ENCODE data around the gene PALLD.
"Not testable (repeated sequence)": the region's sequence is repeated elsewhere in the genome, so short reads cannot be mapped to it uniquely, and the experiment has no call there.

Gene PALLD

GRCh38 chr4:168806247-168806646, 309.4 kb downstream of the PALLD start:
- DNase-seq = not testable (repeated sequence)

GRCh38 chr4:168811207-168811606, 314.4 kb downstream of the PALLD start:
- no peak for DNase-seq

GRCh38 chr4:168811786-168812651, 315.2 kb downstream of the PALLD start:
- DNase-seq = no peak

DNA sequence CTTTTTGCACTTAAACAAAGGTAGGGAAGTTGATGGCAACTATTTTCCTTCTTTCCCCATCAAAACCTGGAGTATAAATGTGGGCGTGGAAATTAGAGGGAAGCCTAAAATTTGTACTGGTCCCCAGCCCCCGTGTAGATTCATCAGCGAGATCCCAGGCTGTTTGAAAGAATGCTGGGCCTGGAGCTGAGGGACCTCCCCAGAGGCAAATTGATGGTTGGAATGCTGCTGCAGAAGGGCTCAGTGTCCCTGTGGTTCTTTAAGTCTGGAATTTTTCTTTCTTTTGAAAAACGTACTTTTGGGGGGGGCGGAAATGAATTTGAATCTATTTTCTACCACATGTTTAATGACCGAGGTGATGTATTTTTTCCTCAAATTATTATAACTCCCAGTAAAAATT, 316.0 kb downstream of the PALLD start:
- DNase-seq = no peak

- DNase-seq = no peak
Measured at GRCh38 chr4:168813890-168814289, 317.0 kb downstream of the PALLD start.

DNA sequence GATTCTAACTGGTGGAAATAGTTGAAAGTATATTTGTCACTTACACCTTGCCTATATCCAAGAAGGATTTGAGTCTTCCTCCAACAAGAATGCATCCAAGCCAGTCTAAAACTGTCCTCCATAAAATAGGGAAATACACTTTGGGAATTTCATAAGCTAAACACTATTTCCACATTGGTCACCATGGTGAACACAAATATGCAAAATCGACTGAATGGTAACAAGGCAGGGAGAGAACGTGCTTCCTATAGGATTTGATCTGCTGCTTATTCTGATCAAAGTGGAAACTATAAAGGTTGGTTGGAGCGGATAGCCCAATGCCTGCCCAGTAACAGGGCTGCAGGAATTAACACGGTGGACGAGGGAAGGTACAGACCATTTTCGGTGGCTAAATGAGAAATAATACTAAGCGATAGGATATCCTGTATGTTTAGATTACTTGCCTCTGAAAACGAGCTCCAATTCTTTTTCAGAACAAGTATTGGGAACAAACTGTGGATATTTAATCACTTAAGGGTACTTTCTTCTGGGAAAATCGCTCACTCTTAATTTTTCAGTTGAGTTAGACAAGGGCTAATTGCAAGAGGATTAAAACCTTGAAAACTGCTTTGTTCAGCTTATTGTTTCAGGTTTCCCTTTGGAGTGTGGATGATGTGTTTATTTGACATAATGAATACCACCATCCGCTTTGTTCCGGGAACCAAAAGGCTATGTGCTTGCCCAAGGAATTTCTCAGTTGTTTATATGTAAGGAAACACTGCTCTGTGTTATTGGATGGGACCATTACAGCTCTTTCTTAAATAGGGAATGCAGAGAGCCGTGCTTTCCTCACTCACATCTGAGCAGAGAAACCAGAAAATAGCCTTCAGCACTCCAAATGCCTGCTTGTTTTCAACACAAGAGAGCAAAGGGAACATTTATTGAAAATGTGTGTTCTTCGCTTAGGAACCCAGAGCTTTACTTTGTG, 318.8 kb downstream of the PALLD start:
- no peak for DNase-seq

DNA sequence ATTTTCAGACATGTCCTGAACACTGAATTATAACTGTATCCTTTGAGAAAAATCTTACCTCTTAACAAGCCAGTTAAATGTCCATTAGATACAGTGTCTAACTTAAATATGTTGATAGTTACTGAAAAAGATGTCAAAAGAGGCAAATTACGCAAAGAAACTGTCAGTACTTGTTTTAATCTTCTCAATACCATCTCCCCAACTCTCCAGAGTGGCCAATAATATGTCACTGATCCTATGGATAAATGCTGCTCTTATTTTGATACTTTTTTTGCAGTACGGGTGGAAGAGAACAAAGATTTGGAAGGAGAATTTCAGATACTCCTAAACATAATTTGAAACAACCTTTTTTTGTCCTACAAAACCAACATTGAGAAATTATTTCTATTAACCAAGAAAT, 320.5 kb downstream of the PALLD start:
- DNase-seq = no peak

DNA sequence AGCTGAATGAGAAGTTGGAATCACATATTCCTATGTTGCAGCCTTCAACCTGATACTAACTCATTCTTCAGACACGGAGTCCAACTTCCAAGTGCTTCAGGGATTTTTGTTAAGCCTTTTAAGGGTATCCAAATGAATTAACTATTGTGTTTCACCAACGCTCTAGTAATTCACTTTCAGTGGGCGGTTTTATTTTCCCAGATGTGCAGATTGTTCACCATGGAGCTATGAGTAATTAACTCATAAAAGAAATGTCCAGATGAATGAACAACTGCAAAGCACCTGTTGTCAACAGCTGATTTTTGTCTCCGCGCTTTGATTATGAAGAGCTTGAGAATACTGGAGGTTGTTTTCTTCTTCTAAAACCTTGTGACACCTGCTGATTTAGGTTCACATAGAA, 325.6 kb downstream of the PALLD start:
- DNase-seq = no peak

DNA sequence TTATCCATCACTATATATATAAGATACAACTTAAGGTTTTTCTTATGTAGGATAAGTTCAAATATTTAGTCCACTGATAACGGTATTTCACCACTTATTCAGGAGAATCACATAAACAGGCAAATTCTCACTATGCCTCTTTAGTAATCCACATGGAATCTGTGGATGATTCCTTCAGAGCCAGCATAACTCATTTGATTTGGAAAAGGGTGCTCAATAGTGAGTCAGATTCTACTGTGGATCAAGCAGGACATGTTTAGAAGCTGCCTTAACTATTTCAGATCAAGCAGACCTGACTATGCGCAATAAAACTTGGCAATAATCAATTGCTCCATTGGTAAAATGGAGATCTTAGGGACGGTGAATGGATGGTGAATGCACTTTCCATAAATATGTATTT, 329.1 kb downstream of the PALLD start:
- DNase-seq = no peak

GRCh38 chr4:168826620-168827019, 329.8 kb downstream of the PALLD start:
- DNase-seq = no peak

GRCh38 chr4:168830777-168831512, 334.1 kb downstream of the PALLD start:
- no peak for DNase-seq

DNA sequence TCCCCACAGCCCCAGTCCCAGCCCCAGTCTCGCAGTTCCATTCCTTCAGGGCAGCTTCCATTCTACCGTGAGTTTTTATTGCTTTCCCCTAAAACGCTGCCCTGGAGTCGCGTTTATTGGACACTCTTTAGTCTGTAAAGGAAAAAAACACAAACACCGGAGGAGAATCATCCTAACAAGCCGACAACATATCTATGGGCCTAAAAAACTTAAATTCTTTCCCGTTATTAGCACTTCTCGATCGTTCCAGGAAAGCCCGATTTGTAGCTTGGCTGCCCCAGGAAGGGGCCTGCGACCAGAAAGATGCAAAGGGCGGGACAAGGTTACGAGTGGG, 334.7 kb downstream of the PALLD start:
- DNase-seq = no peak

DNA sequence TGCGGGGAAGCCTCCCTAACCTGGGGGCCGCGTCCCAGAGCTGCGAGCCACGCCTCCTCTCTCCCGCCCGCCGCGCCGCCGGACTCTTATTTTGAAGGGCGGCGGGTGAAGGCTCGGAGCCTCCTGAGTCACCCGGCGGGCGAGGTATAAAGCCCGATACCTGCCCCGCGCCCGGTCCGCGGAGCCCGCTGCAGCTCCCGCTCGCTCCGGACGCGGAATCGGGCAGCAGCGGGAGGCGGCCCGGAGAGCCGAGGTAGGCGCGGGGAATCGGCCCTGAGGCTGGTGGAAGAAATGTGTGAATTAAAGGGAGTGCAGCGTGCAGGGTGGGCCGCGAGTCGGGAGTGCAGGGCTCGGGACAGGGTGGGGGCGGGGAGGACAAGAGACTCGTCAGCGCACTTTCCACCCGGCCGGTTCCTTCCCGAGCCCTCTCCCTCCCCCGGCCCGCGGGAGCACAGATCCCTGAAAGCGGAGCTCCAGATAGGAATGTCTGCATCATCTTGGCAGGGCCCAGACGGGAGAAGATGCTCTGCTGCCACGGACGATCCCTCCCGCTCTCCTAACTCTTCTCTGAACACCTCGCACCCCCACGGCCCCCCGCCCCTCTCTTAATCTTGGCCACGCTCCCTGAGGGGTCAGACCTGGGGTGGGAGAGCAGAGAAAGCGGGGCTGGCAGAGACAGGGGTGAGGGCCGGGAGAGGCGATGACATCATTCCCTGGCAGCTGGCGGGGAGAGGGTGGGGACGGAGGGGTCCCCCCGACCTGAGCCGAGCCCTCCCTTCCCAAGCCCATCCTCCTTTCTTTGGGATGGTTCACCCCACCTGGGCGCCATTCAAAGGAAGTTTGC, 335.3 kb downstream of the PALLD start:
- peak; percentile 74 for DNase-seq

- no peak for DNase-seq
Measured at GRCh38 chr4:168832763-168833575, 336.1 kb downstream of the PALLD start.

GRCh38 chr4:168833881-168834280, 337.0 kb downstream of the PALLD start:
- DNase-seq = no peak

DNA sequence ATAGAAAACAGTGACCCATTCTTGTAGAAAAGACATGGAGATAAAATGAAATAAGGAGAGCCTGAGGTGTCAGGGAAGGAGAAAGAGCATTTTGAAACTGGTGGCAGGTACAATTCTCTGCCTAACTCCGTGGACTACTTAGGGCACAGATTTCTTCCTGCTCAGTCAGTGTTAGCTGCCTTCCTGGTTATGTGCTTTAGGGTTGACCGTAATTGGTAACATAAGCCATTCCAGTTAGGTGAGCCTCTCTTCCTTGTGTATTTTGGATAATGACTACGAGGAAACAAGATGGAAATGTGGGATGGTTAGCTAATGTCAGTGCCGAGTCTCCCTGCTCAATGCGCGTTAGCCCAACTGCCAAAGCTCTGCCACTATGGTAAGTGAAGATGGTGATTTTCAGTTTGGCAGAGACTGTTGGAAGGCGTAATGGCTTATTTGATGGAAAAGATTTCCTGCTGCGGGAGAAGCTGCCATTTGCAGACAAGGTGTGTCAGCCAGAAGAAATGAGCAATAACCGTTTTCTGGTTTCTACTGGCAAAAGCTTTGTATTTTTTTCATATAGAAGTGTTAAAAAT, 339.1 kb downstream of the PALLD start:
- DNase-seq = no peak

DNA sequence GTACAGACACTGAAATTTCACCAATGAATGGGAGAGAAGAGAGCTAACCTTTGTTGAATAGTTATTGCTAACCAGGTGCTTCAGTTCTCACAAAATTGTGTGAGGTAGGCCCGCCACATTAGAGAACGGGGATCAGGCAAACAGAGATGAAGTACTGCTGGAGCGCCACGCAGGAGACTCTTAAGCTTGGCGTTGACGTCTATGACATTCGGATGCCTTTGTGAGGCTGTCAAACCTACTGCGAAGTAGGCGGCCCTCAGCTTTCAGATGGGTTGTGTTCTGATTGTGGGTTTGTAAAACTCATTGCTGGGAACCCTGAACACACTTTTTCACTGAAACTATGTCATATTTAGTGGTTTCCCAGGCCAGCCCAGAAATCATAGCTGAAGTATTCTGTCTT, 339.6 kb downstream of the PALLD start:
- DNase-seq = peak; percentile 39

- DNase-seq = no peak
Measured at GRCh38 chr4:168837922-168838321, 341.1 kb downstream of the PALLD start.

DNA sequence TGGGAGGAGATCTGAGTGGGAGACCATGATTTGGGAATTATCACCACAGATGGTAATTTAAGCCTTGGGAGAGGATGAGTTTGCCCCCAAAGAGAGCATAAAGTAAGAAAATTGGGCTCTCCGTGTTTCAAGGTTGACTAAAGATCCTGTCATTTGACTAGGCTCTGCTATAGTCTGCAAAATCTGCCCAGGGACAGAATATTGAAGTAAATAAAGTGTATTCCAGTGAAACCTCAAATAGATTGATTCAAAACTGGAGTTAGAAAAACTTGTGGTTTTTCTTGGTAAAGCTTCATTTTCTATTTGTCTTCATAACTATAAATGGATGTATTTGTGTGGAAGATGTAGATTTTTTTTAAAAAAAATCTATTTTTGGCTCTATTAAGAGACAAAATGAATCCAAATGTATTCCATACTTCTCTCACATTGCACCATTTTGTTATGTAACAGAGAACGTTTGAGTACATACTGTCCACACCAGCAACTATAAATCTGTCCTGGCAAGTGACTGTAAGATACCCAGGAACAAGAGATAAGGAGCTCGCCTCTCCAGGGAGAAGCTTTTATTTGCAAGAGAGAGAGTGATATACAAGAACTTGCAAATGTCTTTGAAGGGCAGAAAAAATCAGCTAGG, 343.0 kb downstream of the PALLD start:
- peak; percentile 39 for DNase-seq

DNA sequence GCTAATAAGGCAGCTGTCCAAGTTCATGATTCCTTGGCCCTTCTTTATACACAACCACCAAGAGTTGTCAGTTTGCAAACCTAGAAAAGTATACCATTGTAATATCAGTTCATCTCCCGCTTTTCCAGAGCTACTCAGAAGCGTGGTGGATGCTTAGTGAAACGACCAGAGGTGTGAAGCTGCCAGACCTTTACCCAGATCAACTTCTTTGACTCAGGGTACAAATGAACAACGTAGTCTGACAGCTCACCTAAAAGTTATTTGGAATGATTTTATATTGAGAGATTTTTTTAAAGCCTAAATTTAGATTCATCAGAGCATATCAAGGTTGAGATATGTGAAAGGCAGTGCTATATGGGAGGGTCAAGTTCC, 343.5 kb downstream of the PALLD start:
- DNase-seq = no peak

Data from activated CD4-positive, alpha-beta T cell treated with anti-CD3 and anti-CD28 coated beads, Interleukin-10, Interleukin-2, amounts not matched to agents 100 ng/mL and 50 ng/mL, durations not matched to agents 16 hours and 8 hours (primary cell).